GM21717 (cell line): Measurements from ENCODE around the gene GALC.

ENCODE experiments used
- ATAC-seq: cut with Tn5 transposase; IDR thresholded peaks from one replicate; pipeline ENCODE4 v1.9.1; 2021; ENCODE audit warnings: mild to moderate bottlenecking, moderate library complexity; ENCODE audit not compliant: unreplicated experiment

Gene GALC

DNA sequence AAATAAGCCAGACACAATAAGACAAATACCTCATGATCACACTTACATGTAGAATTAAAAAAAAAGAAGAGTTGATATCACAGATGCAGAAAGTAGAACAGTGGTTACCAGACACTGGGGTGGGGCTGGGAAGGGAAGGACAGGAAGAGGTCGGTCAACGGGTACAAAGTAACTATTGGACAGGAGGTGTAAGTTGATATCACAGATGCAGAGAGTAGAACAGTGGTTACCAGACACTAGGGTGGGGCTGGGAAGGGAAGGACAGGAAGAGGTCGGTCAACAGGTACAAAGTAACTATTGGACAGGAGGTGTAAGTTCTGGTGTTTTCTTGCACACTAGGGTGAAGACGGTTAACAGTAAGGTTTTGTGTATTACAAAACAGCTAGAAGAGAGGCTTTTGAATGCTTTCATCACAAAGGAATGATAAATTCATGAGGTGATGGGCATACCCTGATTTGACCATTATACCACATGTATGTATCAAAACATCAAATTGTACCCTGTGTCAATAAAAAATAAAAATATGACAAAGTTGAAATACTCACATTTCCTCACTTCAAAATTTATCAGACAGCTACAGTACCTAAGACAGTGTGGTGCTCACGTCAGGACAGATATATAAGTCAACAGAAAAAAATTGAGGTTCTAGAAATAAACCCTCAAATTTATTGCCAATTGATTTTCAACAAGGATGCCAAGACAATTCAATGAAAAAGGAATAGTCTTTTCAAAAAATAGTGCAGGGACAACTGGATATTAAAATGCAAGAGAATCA is 32.8 kb downstream of the GALC start:
- ATAC-seq: no peak

DNA sequence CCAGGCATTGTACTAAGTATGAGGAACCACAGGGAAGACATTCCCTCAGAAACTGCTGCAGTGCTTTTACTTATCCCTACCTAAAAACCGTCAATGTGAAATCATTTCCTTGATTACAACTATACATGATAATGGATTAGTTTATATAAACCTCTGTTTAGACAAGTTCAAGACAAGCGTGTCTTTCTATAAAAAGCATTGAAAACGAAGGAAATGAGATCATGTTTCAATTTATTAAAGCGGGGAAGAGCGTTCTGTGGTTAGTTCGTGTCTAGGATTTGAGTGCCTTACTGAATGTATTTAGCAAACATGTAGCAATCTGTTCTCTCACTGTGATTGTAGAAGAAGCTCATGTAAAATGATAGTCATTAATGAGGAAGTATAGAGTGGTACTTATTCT is 37.5 kb downstream of the GALC start:
- no peak for ATAC-seq

DNA sequence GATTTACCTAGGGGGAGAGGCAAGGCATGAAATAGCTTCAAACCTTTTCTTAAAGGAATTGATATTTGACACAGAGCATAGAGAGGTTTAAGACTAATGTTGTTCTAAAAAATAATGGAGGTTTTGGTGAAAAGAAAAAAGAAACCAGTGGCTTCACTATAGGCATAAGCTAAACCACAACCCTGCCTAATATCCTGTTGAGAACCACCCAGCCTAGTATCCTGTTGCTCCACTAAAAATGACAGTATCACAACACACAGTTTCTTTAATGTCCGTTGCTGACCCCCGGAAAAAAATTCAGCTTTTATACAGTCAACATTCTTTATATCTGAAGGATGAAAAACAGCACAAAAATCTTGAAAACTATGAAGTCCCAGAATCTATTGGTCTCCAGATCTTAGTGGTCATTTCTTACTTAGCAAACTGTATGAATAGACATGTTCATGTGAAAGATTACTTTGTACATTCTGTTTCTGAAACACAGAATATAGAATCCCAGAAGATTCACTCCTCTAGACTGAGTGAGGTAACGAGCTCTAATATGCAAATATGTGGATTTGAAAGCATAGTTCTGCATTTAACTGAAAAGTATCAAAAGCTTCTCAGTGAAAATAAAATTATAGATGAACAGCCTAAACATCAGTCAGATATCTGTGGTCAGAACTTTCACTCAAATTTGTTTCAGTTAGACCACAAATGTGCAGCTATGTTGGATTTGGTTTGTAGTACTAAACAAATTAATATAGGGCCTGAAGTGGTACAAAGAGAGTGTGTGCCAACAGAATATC is 40.5 kb downstream of the GALC start:
- peak; percentile 87 for ATAC-seq

DNA sequence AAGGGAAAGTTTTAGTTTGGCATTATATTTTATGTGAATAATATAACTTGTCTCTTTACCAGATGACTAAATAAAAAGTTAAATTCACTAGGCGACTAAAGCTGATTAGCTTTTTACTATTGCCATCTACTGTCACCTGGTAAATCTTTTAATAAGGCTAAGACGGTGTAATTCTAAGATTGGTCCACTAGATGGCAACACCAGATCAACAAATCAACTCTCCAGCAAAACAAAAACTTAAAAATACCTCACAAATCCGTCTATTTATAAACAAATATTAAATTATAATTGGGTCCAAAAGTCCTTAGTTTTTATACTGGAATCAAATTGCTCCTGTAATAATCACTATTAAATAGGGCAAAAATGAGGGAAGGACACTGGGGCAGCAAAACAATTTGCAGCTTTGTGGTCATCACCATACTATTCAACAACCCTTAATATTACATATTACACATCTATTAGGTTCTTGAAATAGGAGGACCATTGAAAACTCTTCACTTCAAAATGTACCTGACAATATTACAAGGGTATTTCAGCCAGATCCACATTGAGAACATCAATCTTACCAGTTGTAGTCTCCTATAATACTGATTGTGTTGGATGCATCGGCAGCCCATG is 47.9 kb downstream of the GALC start:
- ATAC-seq: no peak

DNA sequence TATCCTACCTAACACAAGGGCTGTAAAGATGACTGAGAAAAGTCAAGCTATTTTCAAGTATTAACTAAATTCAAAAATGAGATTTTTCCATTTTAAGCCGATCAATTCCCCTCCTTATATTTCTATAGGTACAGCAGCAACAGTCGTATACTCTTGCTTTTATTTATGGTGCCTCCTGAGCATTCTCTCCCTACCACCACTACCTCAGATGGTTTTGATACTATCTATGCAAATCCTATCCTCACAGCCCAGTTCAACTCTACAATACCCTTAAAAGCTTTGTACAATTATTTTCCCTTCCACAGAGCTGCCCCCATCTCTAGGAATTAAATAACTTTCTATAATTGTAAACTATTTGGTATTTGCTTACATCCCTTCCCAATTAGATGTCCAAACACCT is 52.1 kb downstream of the GALC start:
- peak; percentile 42 for ATAC-seq

DNA sequence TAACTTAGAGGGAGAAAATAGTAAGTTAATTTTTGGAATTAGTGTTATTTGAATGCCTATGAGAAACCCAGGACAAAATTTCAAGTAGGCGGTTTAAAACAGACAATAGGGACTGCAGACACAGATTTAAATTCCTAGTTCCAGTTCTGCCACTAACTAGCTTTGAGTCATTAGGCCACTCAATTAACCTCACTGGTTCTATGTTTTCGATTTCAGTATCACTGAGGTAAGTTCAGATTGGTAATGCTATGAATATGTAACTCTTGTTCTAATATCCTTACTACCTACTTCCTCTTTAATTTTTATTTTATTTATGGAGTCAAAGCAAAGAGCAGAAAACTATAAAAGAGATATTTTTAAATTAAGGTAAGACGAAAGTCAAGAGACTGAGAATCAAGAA is 52.6 kb downstream of the GALC start:
- ATAC-seq: peak; percentile 99

DNA sequence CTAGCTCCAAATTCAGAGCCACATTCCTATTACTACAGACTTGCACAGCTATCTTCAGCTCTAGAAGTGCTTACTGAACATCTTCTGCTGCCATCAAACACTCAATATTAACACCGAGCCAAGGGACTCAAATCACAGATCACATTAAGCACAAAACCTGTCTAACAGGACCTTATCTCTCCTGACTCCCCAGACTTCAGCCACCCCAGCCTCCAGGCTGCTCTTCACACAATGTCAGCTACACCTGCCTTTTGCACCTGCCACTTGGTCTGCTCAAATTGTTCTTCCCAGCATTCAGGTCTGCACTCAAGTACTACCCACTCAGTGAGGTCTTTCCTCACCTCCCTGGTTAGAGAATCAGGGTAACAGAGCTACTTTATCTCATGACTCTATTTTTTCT is 57.1 kb downstream of the GALC start:
- ATAC-seq: no peak

DNA sequence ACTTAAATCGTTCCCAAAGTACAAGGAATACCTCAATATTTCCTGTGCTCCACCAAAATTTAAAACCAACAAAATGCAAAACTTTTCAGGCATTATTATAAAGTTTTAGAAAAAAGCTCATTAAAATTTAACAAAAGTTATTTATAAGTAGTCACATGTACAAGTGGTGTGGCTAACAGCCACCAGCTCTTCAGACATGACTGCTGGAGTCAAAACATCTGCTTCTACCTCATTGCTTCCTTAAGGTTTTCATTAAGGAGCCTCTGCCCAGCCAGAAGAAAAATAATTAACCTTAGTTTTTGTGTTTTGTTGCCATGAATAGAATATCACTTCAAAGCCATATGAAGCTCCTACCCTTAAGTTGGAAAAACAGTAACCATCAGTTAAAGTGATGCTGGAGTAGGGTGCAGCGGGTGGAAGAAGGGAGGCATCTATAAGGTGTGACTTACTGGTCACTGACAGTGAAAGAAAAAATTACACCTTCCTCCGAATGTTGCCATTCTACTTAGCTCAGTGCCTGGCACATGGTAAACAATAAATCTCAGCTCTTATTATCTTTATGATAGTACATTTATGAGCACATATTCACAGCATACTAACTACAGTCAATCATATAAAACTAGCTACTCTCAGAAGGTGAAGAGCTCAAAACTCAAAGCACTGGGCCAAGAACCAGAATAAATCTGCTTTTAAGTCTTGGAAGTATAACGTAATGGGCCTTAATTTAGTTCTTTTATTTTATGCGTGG is 57.7 kb downstream of the GALC start:
- ATAC-seq: no peak

DNA sequence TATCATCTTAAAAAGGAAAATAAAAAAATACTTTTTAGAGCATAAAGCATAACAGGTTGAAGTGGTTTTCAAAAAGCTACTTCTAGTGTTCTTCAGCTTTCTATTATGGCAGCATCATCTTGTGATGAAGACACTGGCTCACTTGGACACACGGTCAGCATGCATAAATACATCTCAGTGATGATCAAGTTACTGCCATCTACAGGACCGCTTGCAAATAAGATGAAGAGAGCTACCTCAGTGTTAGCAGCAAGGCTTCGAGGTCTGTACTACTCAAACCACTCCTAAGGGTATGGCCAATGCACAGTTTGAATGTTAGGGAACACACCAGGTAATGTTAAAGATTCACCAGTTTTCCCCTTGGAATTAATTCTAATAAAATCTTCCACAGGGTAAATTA is 58.8 kb downstream of the GALC start:
- ATAC-seq: no peak

DNA sequence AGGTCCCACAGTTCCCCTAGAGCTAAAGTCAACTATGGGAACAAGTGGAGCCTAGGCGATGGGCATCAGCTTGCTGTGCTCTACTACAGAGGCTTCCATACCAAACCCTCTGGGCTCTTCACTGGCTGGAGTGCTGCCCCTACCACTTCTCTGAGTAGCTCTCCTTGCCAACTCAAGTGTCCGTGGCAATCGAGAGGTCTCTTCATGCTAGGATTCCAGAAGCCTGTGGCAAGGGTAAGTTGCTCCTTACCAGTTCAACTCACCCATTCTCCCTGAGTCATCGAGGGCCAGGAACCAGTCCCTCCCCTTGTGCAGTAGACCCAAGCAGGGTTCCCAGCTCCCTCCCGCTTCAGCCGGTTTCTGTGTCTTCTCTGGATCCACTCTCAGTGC is 76.1 kb downstream of the GALC start:
- ATAC-seq: no peak

DNA sequence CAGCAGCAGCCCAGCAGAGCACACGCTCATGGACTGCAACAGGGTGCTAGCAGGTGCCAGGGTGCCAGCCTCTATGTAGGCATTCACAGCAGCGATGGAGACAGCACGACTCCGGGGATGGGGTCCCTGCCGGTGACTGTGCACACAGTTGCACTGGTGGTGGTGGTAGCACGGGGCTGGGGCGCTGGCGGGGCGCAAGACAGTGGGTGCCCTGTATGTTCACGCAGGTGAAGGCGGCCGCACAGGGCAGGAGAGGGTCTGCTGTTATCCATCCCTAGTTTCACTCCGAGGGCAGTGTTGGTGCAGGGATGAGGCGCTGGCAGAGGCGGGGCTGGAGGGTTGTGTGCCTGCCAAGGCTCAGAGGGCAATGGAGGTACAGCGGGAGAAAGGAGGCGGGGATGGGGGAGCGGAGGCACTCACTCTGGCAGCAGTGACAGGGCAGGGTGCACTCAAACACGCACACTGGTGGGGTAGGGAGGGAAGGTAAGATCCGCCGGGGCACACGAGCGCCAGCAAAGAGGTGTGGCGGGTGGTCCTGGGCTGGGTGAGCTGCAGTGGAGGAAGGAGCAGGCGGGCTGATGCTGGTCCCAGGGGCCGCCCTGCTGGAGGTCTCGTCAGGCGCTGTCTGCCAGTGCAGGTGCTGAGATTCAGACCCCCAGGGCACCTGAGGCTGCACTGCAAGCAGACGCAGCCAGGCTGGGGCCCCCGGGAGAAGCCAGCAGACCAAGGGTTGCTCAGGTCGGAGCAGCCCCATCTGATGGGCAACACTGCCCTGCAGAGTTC is 76.7 kb downstream of the GALC start:
- ATAC-seq: no peak

DNA sequence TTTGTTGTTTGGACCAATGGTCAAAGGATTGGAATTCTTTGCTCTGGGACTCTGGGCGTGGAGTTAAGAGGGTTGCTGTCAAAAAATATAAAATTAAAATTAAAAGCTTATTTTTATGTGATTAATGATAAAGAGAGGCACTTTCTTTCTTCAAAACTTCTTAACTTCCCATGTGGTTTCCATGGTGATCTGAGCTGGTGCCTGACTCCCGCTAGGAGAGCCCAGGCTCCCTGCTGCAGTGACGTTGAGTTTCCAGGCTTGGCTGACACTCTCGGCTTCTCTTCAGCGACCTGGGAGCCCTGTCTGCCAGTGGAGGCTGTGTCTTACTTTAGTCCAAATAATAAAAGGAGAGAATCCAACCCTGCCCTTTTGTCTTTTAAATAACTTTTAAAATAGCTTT is 84.4 kb downstream of the GALC start:
- ATAC-seq: no peak

DNA sequence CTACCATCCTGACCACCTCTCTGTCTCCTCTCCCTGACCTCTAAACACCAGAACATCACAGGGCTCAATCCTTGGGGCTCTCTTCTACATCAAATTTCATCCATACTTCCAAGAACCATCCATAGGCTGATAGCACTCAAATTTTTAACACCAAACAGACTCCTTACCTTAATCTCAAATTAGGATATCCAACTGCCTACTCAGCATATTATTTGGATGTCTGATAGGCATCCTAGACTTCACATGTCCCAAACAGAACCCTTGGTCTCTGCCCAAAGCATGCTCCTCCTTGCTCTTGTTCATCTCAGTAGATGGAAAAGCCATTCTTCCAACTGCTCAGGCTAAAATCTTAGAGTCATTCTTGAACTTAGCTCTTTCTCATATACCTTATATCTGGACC is 91.3 kb downstream of the GALC start:
- no peak for ATAC-seq

DNA sequence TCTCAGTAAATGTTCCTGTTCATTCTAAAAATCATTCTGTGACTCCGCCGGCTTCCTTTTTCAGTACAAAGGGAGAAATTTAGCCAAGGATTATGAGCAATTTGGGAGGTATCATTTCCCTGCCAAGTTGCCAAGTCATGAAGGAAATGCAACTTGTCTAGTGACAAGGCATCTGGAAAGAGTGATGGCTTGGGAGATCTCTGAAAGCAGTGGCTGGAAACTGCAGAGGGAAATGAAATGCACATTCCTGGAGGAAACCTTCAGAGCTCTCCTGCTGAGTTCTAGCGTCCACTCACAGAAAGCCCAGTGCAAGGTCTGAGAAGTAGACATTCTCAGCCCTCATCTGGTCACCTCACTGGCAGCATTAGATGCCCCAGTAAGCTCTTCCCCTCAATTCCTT is 91.7 kb downstream of the GALC start:
- no peak for ATAC-seq

DNA sequence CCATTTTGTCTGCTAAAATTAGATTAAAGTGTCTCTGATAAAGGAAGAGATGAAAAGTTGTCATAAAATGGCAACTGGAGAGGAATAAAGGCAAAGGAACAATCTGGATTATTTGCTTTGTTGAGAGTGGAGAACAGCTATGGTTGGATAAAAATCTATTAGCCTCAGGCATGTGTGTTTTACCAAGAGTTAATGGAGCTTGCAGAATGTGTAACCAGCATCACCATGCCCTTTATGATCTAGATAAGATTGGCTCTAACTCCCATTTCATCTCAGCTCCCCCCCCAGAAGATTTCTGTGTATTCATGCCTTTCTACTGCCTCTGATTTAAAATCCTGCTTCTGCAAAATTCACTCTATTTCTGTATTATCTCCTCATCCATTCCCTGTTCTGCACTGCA is 93.8 kb downstream of the GALC start:
- ATAC-seq: no peak

DNA sequence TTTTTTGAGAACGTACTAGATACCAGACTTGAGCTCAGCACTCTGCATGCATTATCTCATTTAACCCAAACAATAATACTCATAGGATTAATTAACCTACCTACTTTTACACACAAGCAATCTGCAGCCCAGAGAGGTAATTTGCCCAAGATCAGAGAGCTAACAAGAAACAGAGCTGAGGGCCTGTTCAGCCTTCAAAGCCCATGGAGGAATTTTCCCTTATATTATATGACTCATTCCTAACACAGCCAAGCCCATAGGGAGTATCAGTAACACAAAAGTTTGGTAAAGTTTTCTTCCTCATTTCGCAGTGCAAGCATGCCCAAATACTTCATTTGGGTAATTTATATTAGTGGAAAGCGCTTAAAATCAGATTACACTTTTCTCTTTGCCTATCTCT is 94.7 kb downstream of the GALC start:
- no peak for ATAC-seq

DNA sequence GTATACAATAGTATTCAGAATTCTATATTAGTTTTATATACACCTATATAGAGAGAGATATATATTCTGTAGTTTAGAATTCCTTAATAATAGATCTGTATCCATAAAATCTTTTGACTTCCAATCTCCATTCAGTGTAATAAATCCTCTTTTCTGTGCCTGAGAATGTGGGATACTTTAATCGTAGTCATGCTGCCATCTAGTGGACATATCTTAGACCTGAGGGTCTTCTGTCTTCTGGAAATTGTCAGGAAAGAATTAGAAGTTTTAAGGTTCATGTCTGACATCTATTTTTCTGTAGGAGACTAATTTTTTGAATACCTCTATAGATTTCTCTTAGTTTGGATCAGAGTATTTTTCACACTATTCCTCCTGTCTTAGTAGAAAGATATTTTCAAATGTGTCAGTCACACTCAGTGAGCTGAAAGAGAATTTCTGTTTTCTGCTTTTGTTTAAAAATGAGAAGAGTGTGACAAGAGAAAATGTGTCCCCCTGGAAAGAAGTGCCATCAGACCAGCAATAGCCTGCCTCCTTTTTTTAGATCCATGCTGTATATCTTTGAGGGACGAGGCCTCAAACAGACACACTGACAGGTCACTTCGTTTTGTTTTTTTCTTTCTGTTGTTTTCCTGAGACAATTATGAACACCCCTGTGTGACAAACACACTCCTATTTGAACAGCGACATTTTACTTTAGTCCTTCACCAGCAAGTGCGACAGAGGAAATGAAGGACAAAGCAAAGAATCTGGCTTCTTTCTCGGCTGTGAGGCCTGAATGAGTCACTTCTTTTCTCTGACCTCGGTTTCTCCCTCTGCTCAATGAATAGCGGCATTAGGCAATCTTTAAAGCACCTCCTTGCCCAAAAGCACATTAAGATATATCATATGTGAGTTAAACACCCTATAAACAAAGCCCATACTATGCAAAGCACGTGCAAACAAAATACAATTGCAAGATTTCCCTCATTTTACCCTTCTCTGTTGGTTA is 96.3 kb downstream of the GALC start:
- no peak for ATAC-seq

DNA sequence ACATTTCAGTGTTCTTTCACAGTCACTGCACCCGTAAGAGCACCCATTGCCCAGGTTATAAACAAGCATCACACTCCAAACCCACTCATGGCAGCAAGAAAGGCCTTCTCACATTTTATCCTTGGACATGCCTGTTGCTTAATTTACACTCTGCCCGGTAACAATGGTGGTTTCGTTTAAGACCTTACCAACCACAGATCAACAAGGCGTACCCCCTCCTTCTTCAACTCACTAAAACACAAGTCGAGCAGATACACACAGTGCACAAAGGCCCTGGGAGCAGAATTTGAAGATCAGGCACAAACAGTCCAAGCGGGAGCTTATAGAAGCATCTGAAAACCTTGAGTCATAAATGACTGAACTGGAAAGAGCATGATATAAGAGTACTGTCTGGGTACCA is 98.1 kb downstream of the GALC start:
- no peak for ATAC-seq

DNA sequence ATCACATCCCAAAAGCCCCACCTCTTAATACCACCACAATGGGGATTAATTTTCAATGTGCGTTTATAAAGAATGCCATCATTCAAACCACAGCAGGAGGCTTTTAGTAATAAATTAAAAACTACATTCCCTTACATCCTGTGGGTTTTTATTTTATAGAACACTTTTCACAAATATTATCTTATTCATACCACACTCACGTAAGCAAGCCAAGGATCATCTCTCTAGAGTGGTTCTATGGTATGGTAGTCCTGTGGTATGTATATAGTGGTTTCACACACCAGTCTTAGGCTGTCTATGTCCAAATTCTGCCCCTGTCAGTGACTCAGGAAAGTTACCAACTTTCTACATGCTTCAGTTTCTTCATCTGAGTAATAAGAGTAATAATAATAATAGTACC is 100.2 kb downstream of the GALC start:
- ATAC-seq: no peak
